WTC11 (cell line): Measurements from ENCODE around the gene TNNI3K. TPM values are rescaled to one million over a fixed set of nuclear protein-coding genes. Genes with fewer than 3 reads are reported as not detected.

ENCODE experiments used
- ATAC-seq: fragments of 200-7000 bp; cut with Tn5 transposase; 2 replicates; pipeline ENCODE4 v1.10.0; 2021; ENCODE audit warnings: mild to moderate bottlenecking, moderate library complexity
- CTCF ChIA-PET: fragments of 300-600 bp; sonication (Branson Sonifier 250); formaldehyde crosslinking; loops from one replicate; lab custom pipeline; 2021; ENCODE audit warnings: antibody characterized with exemption; lab: Charles Lee
- POLR2A ChIA-PET: fragments of 350-600 bp; sonication (Branson Sonifier 250); formaldehyde crosslinking; loops from one replicate; lab custom pipeline; 2021; ENCODE audit warnings: antibody characterized with exemption; lab: Charles Lee
- DNase-seq: peaks from one replicate; pipeline ENCODE4 v3.0.0; 2021; ENCODE audit warnings: low spot score
- H3K27ac Mint-ChIP-seq: 2 replicates; pipeline ENCODE4 v1.8.0; 2021; ENCODE audit warnings: mixed read lengths
- H3K27me3 Mint-ChIP-seq: 2 replicates; pipeline ENCODE4 v1.8.0; 2021; ENCODE audit warnings: low read depth, mild to moderate bottlenecking, moderate library complexity, mixed read lengths
- H3K36me3 Mint-ChIP-seq: 2 replicates; pipeline ENCODE4 v1.8.0; 2021; ENCODE audit warnings: mixed read lengths
- H3K4me1 Mint-ChIP-seq: 2 replicates; pipeline ENCODE4 v1.8.0; 2022; ENCODE audit warnings: mixed read lengths
- H3K4me3 Mint-ChIP-seq: 2 replicates; pipeline ENCODE4 v1.8.0; 2021; ENCODE audit warnings: mild to moderate bottlenecking, moderate library complexity, mixed read lengths
- H3K9me3 Mint-ChIP-seq: 2 replicates; pipeline ENCODE4 v1.8.0; 2021; ENCODE audit warnings: mixed read lengths
- ARID4B ChIP-seq: sonication (generic); formaldehyde crosslinking; IDR thresholded peaks from 2 replicates; pipeline ENCODE4 v1.8.0; 2023; ENCODE audit warnings: missing genetic modification reagents, mild to moderate bottlenecking, borderline replicate concordance
- E2F4 ChIP-seq: sonication (generic); formaldehyde crosslinking; IDR thresholded peaks from 2 replicates; pipeline ENCODE4 v1.8.1; 2022; ENCODE audit warnings: low read depth, mild to moderate bottlenecking, moderate library complexity, missing genetic modification reagents, borderline replicate concordance
- E2F5 ChIP-seq: sonication (generic); formaldehyde crosslinking; IDR thresholded peaks from 2 replicates; pipeline ENCODE4 v1.8.1; 2022; ENCODE audit warnings: mild to moderate bottlenecking, moderate library complexity, missing genetic modification reagents
- ELF4 ChIP-seq: sonication (generic); formaldehyde crosslinking; IDR thresholded peaks from 2 replicates; pipeline ENCODE4 v1.8.1; 2022; ENCODE audit warnings: low read depth, mild to moderate bottlenecking, moderate library complexity, missing genetic modification reagents
- FOXK1 ChIP-seq: sonication (generic); formaldehyde crosslinking; IDR thresholded peaks from 2 replicates; pipeline ENCODE4 v1.8.0; 2022; ENCODE audit warnings: mild to moderate bottlenecking, moderate library complexity, missing genetic modification reagents
- GABPB1 ChIP-seq: sonication (generic); formaldehyde crosslinking; IDR thresholded peaks from 2 replicates; pipeline ENCODE4 v1.8.1; 2023; ENCODE audit warnings: mild to moderate bottlenecking, missing genetic modification reagents
- HMGXB4 ChIP-seq: sonication (generic); formaldehyde crosslinking; IDR thresholded peaks from 2 replicates; pipeline ENCODE4 v1.8.1; 2023; ENCODE audit warnings: mild to moderate bottlenecking, moderate library complexity, missing genetic modification reagents
- KAT7 ChIP-seq: sonication (generic); formaldehyde crosslinking; IDR thresholded peaks from 2 replicates; pipeline ENCODE4 v1.8.1; 2023; ENCODE audit warnings: missing genetic modification reagents, mild to moderate bottlenecking, borderline replicate concordance
- NFATC4 ChIP-seq: fragments of 250-450 bp; sonication (Bioruptor Pico); IDR thresholded peaks from 2 replicates; pipeline ENCODE4 v1.9.0; 2021; ENCODE audit warnings: mild to moderate bottlenecking
- NFYB ChIP-seq: sonication (generic); formaldehyde crosslinking; conservative IDR thresholded peaks from 2 replicates; pipeline ENCODE4 v1.8.0; 2022; ENCODE audit warnings: low read depth, missing genetic modification reagents
- NR3C1 ChIP-seq: sonication (generic); formaldehyde crosslinking; conservative IDR thresholded peaks from 2 replicates; pipeline ENCODE4 v1.8.1; 2023; ENCODE audit warnings: low read depth, mild to moderate bottlenecking, missing genetic modification reagents
- PREB ChIP-seq: sonication (generic); formaldehyde crosslinking; IDR thresholded peaks from 2 replicates; pipeline ENCODE4 v1.8.1; 2022; ENCODE audit warnings: mild to moderate bottlenecking, missing genetic modification reagents, moderate library complexity, borderline replicate concordance
- PRRX2 ChIP-seq: fragments of 250-450 bp; sonication (Bioruptor Pico); IDR thresholded peaks from 2 replicates; pipeline ENCODE4 v1.8.0; 2021; ENCODE audit warnings: mild to moderate bottlenecking
- SMAD3 ChIP-seq: sonication (generic); formaldehyde crosslinking; IDR thresholded peaks from 2 replicates; pipeline ENCODE4 v1.8.0; 2022; ENCODE audit warnings: missing genetic modification reagents, mild to moderate bottlenecking, borderline replicate concordance
- SMAD4 ChIP-seq: sonication (generic); formaldehyde crosslinking; IDR thresholded peaks from 2 replicates; pipeline ENCODE4 v1.8.0; 2022; ENCODE audit warnings: mild to moderate bottlenecking, missing genetic modification reagents
- SOX15 ChIP-seq: fragments of 250-450 bp; sonication (Bioruptor Pico); IDR thresholded peaks from 2 replicates; pipeline ENCODE4 v1.9.0; 2021; ENCODE audit warnings: mild to moderate bottlenecking
- TEAD4 ChIP-seq: sonication (generic); formaldehyde crosslinking; IDR thresholded peaks from 2 replicates; pipeline ENCODE4 v1.8.0; 2022; ENCODE audit warnings: mild to moderate bottlenecking, missing genetic modification reagents
- USF1 ChIP-seq: sonication (generic); formaldehyde crosslinking; IDR thresholded peaks from 2 replicates; pipeline ENCODE4 v1.8.0; 2022; ENCODE audit warnings: mild to moderate bottlenecking, missing genetic modification reagents
- ZBTB43 ChIP-seq: sonication (generic); formaldehyde crosslinking; IDR thresholded peaks from 2 replicates; pipeline ENCODE4 v1.8.1; 2023; ENCODE audit warnings: mild to moderate bottlenecking, missing genetic modification reagents
- total RNA-seq: library from RNA; stranded (reverse); gene quantifications from 3 replicates; pipeline ENCODE4 v1.2.3, GENCODE V29; 2021

The TNNI3K gene
- total RNA-seq, 1 experiment from 2014 or later = 0.07 TPM

GRCh38 chr1:74505928-74506710 is 270.9 kb downstream of the TNNI3K start:
- Mint-ChIP-seq H3K27ac (no peak overlapping the region), H3K27me3 (no peaks in the 10 kb centered on the region), H3K4me3 (no peak overlapping the region)
- ATAC-seq (no peak), DNase-seq (no peak)
- TF ChIP-seq NR3C1 (CRISPR knock-in tag) (no peak), HMGXB4 (CRISPR knock-in tag) (no peak), PRRX2 (CRISPR knock-in tag) (no peak), ARID4B (CRISPR knock-in tag) (no peak), PREB (no peak), NFYB (no peak), ELF4 (CRISPR knock-in tag) (no peak), E2F4 (CRISPR knock-in tag) (no peak), SMAD3 (CRISPR knock-in tag) (no peak), FOXK1 (CRISPR knock-in tag) (no peak), USF1 (no peak), GABPB1 (CRISPR knock-in tag) (no peak), E2F5 (no peak), SOX15 (CRISPR knock-in tag) (no peak), SMAD4 (CRISPR knock-in tag) (no peak), KAT7 (CRISPR knock-in tag) (no peak), TEAD4 (no peak), ZBTB43 (CRISPR knock-in tag) (no peak), NFATC4 (CRISPR knock-in tag) (no peak)
- TF ChIP-seq, all 79 proteins: peak for 0
- ChIA-PET CTCF (interaction anchor here (1.0 to 4.2 kb wide), 3 partner anchors 18 to 184 kb away, joined by 3 to 19 read pairs (median 9); no protein-coding TSS in a partner anchor), POLR2A (no interaction called here)
- no peaks in the 10 kb centered on the region for H3K9me3 Mint-ChIP-seq
- no peaks in the 10 kb centered on the region for H3K36me3 Mint-ChIP-seq
- peaks cover 41% of the 10 kb centered on the region for H3K4me1 Mint-ChIP-seq
